HEK293 (cell line): Measurements from ENCODE around the gene STK16.

Experiments used
- HIC1 ChIP-seq: fragments of 450-650 bp; formaldehyde crosslinking; IDR thresholded peaks from 2 replicates; pipeline ENCODE4 v1.5.1; 2016; ENCODE audit warnings: missing biosample characterization, missing genetic modification characterization
- ZNF530 ChIP-seq: fragments of 450-650 bp; formaldehyde crosslinking; IDR thresholded peaks from 2 replicates; pipeline ENCODE4 v1.5.1; 2016; ENCODE audit warnings: low read depth, missing biosample characterization, missing genetic modification characterization

DNA sequence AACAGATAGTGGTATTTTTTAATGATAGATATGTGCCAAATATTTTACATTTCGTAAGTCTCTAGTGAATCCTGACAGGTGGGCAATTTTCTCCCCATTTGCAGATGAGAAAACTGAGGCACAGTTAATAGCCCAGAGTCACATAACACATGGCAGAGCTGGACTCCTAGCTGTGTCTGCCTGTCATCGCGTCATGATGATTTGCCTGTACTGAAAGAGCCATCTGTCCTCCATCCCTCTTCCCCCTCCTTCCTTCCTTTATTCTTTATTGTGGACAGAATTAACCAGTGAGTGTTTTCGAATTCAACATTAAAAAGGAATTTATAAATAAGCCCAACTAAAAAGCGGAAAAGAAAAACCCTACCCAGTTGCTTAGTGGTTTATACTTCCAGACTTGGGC lies 37.1 kb downstream of the STK16 start:
- TF ChIP-seq HIC1 (tag by site-specific recombination) (no peak), ZNF530 (tag by site-specific recombination) (no peak)
